NCI-H510A treated with DMSO at 0.1 percent for 48 hours (cell line): Measurements from ENCODE around the gene COL19A1.

ENCODE experiments used
- DNase-seq: peaks from one replicate; lab custom pipeline; 2025; lab: John Stamatoyannopoulos, UW

The COL19A1 gene

GRCh38 chr6:70225055-70225454, 358.7 kb downstream of the COL19A1 start:
- no peak for DNase-seq

- DNase-seq = no peak
Measured at GRCh38 chr6:70231311-70231710, 365.0 kb downstream of the COL19A1 start.

- no peak for DNase-seq
Measured at GRCh38 chr6:70234561-70235236, 368.3 kb downstream of the COL19A1 start.

DNA sequence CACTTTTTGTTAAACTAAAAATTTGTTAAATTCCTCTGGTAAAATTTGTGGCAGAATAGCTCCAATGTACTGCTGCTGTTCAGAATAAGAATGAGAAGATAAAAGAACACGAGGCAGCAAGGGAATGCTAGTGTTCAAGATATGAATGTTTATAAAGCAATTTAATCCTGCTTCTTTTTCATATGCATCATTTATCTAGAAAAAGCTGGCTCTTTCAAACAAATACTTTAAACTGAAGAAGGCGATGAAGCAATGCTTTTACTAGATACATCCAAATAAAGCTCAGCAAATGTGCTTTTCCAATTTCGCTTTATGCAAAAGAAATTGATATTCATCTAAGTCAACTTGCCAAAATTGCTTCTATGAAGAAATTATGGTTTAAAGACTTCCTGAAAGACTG, 370.0 kb downstream of the COL19A1 start:
- no peak for DNase-seq

DNA sequence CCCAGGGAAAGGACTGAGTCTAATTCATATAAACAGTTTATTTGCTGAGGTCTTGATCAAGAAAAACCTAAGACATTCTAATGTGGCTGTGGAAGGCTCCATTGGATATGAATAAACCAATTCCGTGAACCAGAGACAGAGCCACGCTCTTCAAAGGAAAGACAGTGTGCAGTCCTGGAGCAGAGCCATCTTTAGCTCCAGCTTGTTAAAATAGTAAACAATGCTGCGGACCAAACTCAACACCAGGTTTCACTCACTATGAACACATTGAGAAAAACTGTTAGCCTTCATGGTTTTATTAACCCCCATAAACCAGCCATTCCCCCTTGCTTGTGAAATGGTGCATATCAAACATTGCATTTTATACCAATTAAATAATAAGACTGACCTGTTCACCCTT, 374.7 kb downstream of the COL19A1 start:
- peak; percentile 9 for DNase-seq

DNA sequence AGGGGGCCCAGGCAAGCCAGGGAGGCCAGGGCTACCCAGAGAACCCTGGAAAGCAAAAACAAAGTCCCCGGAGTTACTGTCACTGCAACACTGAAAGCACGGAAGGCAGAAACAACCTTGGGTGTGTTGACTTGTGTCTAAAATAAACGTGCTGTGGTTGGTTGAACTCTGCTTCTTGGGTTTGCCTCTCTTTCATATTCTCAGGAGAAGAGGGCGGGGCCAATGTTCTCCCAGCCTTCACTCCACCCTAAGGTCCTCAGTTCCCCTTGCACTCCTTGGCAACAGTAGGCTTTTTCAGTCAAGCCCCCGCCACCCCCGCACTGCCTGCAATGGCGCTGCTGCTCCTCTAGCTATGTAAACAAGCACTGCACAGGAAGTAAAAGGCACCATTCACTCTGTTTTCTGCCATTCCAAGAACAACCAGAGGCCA, 375.6 kb downstream of the COL19A1 start:
- DNase-seq = peak; percentile 12

- no peak for DNase-seq
Measured at GRCh38 chr6:70246118-70246517, 379.8 kb downstream of the COL19A1 start.

DNA sequence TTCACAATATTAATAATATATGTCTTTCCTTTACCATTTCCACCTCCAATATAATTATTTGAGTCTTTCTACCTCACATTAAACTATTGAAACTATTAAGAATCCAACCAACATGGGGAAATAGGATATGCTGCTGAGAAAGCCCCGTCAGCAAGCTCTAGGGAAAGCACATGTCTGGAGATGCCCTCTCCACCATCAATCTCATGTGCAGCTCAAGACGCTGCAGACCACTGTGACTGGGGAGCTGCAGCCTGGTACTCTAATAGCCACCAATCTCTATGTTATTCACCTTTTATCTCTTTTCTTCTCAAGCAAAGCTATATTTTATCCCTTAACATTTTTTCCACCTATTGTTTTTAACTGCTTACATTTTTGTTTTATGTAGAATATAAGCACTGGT, 386.2 kb downstream of the COL19A1 start:
- DNase-seq = no peak

- no peak for DNase-seq
Measured at GRCh38 chr6:70253923-70254322, 387.6 kb downstream of the COL19A1 start.

- DNase-seq = no peak
Measured at GRCh38 chr6:70254784-70255183, 388.4 kb downstream of the COL19A1 start.

- no peak for DNase-seq
Measured at GRCh38 chr6:70257768-70258273, 391.5 kb downstream of the COL19A1 start.

DNA sequence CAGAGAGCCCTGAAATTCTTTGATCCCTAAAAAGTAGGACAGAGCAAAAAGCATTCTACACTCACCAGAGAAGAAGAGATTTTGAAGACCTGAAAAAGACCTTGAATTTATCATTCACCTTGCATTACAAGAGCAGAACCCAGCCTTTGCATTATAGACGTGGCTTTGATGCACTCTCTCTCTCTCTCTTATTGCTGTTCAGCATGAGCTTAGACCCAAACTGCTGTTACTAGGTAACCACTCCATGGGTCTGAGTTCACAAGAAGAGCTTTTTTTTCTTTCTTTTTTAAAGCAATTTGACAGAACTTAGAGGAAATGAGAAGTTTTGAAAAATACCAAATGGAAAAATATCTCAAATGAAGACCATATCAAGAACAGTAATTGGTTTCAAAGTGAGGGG, 392.1 kb downstream of the COL19A1 start:
- no peak for DNase-seq
